K562 (cell line): ENCODE measurements around the gene KLHL18. TPM values are rescaled to one million over a fixed set of nuclear protein-coding genes. Genes with fewer than 3 reads are reported as not detected.
A peak's percentile ranks its signal among the peaks of the same experiment; 100 is the strongest.

Experiments used
- CBX8 ChIP-seq: fragments of 200-600 bp; sonication (generic); IDR thresholded peaks from 2 replicates; pipeline ENCODE4 v1.6.1; 2012; ENCODE audit warnings: borderline replicate concordance, mixed run types, low read depth, mild to moderate bottlenecking, moderate library complexity, mixed read lengths, low read length, control low read depth, inconsistent platforms; ENCODE audit not compliant: poor library complexity, severe bottlenecking; ENCODE audit errors: extremely low read depth
- COPS2 ChIP-seq: fragments of 450-650 bp; conservative IDR thresholded peaks from 2 replicates; pipeline ENCODE4 v1.6.1; 2016; ENCODE audit warnings: mild to moderate bottlenecking, moderate library complexity
- ETV5 ChIP-seq: sonication (generic); formaldehyde crosslinking; IDR thresholded peaks from 2 replicates; pipeline ENCODE4 v1.4.0; 2020; ENCODE audit warnings: low read depth, mild to moderate bottlenecking, missing genetic modification reagents
- HDAC1 ChIP-seq, 2 experiments: fragments of 450-650 bp; IDR thresholded peaks; 2 replicates each; pipeline ENCODE4 v1.6.1; 2016 to 2017; ENCODE audit warnings: inconsistent platforms in 1 of 2, mild to moderate bottlenecking in 1 of 2, moderate library complexity in 1 of 2
- KAT7 ChIP-seq: sonication (generic); formaldehyde crosslinking; IDR thresholded peaks from 2 replicates; pipeline ENCODE4 v1.8.0; 2022; ENCODE audit warnings: missing genetic modification reagents, mild to moderate bottlenecking, borderline replicate concordance
- KDM4B ChIP-seq, 2 experiments: fragments of 450-650 bp in 1 of 2; sonication (generic) in 1 of 2; IDR thresholded peaks; 2 replicates each; pipeline ENCODE4 v1.6.1; 2016 to 2017; ENCODE audit warnings: borderline replicate concordance in 2 of 2, antibody characterized with exemption in 1 of 2, low read depth in 1 of 2, mild to moderate bottlenecking in 1 of 2
- MLLT1 ChIP-seq, 2 experiments: fragments of 450-650 bp; IDR thresholded peaks; 2 replicates each; pipeline ENCODE4 v1.6.1; 2016
- NEUROD1 ChIP-seq: fragments of 150-350 bp; IDR thresholded peaks from 2 replicates; pipeline ENCODE4 v1.6.1; 2014; ENCODE audit warnings: borderline replicate concordance, low read length, low read depth; ENCODE audit not compliant: partially characterized antibody
- PHTF2 ChIP-seq: fragments of 250-450 bp; sonication (Bioruptor Pico); IDR thresholded peaks from 2 replicates; pipeline ENCODE4 v1.5.0; 2021; ENCODE audit warnings: mild to moderate bottlenecking
- POLR2AphosphoS2 ChIP-seq: IDR thresholded peaks from 2 replicates; pipeline ENCODE4 v1.6.1; 2012; ENCODE audit warnings: low read length, improper control_type of control experiment
- SIN3B ChIP-seq: fragments of 450-650 bp; IDR thresholded peaks from 2 replicates; pipeline ENCODE4 v1.6.1; 2017; ENCODE audit warnings: low read depth, mild to moderate bottlenecking, moderate library complexity
- SMARCC2 ChIP-seq: fragments of 450-650 bp; IDR thresholded peaks from 2 replicates; pipeline ENCODE4 v1.6.1; 2017; ENCODE audit warnings: antibody characterized with exemption, moderate library complexity, mild to moderate bottlenecking, low read depth
- TFAP4 ChIP-seq: sonication (generic); formaldehyde crosslinking; IDR thresholded peaks from 2 replicates; pipeline ENCODE4 v1.8.0; 2022; ENCODE audit warnings: missing genetic modification reagents, mild to moderate bottlenecking, moderate library complexity, borderline replicate concordance
- TSC22D4 ChIP-seq: fragments of 450-650 bp; IDR thresholded peaks from 2 replicates; pipeline ENCODE4 v1.6.1; 2016; ENCODE audit warnings: missing genetic modification characterization, missing biosample characterization, control low read depth
- ZBTB26 ChIP-seq: fragments of 450-650 bp; formaldehyde crosslinking; IDR thresholded peaks from 2 replicates; pipeline ENCODE4 v1.4.0; 2022; ENCODE audit warnings: missing genetic modification characterization
- ZNF318 ChIP-seq, 2 experiments: fragments of 450-650 bp; IDR thresholded peaks; 2 replicates each; pipeline ENCODE4 v1.6.1; 2016; ENCODE audit warnings: mild to moderate bottlenecking in 2 of 2, borderline replicate concordance in 1 of 2, low read depth in 1 of 2, moderate library complexity in 1 of 2
- polyA plus RNA-seq, 8 experiments: library from polyadenylated mRNA; depleted of rRNA in 4 of 8; stranded (reverse) in 5 of 8; unstranded in 3 of 8; fragments of >200 nt; fragmentation: Nextera tagmentation in 2 of 8; fragmentation: Illumina TruSeq in 1 of 8; extraction: Ambion mirVana in 2 of 8; extraction: Trizol in 1 of 8; gene quantifications; 2 replicates each; pipeline versions ENCODE4 v1.2.1 to v1.2.3, GENCODE V29; 2011 to 2014; ENCODE audit warnings: inconsistent platforms in 1 of 8, missing spikeins in 1 of 8
- total RNA-seq, 7 experiments: library from RNA; depleted of rRNA in 6 of 7; stranded (reverse); fragments of >200 nt in 6 of 7; fragmentation: Illumina TruSeq in 2 of 7; extraction: Trizol in 2 of 7; gene quantifications; 2 replicates each; pipeline versions ENCODE4 v1.2.1 to v1.2.3, GENCODE V29; 2011 to 2021; ENCODE audit warnings: low replicate concordance in 1 of 7

Gene KLHL18
- total and polyA plus RNA-seq, 9 of the 15 experiments (the other 6 are each of a cell fraction or from before 2014, with no cell fraction given): 26.7 to 97.5 (median 48.7) TPM

GRCh38 chr3:47379411-47379899 is 96.7 kb downstream of the KLHL18 start (continued):
- TF ChIP-seq ETV5 (CRISPR knock-in tag) (no peak), KAT7 (CRISPR knock-in tag) (no peak), POLR2AphosphoS2 (no peak), PHTF2 (CRISPR knock-in tag) (no peak), HDAC1 (IDR thresholded peaks at IDR 0.05) (peak in 1 of 2 experiments; percentile 39; a peak in 1 of 4 replicates), SMARCC2 (no peak), NEUROD1 (no peak), MLLT1 (IDR thresholded peaks at IDR 0.05) (peak; percentile 19 to 30; a peak in 1 of 4 replicates), KDM4B (IDR thresholded peaks at IDR 0.05; ENCODE audit: borderline replicate concordance in 2 of 2, low read depth in 1 of 2) (no peak), TSC22D4 (tag) (no peak), SIN3B (no peak), CBX8 (no peak), ZNF318 (IDR thresholded peaks at IDR 0.05; ENCODE audit: borderline replicate concordance in 1 of 2, low read depth in 1 of 2) (no peak), ZBTB26 (CRISPR knock-in tag) (no peak), COPS2 (no peak), TFAP4 (CRISPR knock-in tag) (no peak)
